Stimulated activated CD4-positive, alpha-beta T cell treated with anti-CD3 and anti-CD28 coated beads, Interleukin-1b, Interleukin-23, amount 100 ng/mL, for 48 hours (primary cell): ENCODE results near the gene HES4.
"Not testable (repeated sequence)": the region's sequence is repeated elsewhere in the genome, so short reads cannot be mapped to it uniquely, and the experiment has no call there.

Experiments used
- DNase-seq: peaks from one replicate; pipeline ENCODE4 v3.0.0-alpha.2; 2020

The HES4 gene

DNA sequence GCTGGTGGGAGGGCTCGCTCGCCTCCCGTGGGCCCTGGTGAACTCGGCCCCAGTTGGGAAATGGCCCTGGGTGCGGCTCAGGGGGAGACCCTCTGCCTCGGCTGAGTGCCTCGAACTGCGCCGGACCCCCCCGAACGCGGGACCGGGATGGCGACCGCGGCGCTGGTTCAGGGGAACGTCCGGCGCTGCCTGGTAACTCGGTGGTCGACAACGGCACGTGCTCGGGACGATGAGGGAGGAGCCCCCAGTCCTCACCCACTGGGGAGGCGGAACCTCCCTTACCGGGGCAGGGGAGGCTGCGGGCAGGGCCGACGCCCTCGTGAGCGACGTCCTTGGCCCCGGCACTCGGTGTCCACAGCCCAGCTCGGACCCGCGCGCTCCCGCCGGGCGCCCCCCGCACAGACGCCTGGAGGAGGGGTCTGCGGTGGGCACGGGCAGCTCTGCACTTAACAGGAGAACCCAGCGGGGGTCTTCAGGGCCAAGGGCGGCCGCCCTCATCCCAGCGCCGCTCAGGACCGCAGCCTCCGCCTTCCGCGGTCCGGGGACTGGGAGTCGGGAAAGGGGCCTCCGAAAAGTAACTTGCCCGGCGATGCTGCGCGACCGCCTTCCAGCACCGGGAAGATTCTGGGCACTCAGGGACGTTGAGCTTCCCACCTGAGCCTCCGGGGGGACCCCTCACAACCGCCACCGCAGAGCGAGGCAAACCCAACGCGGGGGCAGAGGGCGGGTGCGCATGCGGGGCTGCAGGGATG is 1.7 kb downstream of the HES4 start:
- no peak for DNase-seq

DNA sequence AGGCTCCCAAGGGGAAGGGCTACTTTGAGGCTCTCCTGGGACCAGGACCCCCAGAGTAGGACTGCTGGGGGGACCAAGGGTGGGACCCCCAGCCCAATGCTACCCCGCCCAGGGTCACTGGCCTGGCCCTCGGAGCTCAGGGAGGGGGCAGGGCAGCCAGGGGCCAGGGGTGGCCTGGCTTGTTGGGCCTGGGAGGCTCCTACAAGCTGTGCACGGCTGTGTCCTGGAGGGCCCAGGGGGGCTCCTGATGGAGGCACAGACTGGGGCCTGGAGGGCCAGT is 2.2 kb downstream of the HES4 start:
- no peak for DNase-seq

DNA sequence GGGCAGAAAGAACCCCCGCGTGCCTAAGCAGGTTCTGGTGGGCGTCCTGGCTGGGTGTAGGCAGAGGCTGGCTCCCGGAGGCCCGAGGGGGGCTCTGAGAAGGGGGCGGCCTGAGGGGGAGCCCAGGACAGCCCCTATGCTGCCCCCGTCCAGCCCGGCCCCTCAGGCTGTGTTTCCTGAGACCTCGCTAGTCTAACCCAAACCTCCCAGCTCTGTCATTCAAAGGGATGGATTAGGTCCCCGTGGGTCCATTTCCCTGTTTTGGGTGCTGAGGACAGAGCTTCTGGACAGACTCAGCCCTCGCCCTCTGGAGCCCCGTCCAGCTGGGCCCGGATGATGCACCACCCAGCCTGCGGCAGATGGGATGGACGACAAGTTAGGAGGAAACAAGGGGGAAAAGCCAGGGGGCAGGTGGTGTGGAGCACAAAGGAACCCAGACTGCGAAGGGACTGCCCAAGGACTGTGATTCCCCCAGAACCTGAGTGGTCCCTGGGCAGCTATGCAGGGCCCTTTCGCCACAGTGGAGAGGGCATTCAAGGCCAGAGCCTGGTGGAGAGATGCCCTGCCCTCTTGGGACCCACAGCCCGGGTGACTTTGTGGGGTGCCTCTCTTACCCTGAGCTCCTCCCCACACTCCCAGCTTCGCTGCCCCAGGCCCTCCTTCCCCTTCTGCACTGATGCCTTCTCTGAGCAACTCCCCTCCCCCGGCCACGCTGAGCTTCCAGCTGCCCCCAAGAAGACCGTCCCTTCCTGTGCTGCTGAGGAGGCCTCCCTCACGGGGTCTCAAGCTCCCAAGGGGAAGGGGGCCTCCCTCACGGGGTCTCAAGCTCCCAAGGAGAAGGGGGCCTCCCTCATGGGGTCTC is 2.8 kb downstream of the HES4 start:
- DNase-seq = no peak

DNA sequence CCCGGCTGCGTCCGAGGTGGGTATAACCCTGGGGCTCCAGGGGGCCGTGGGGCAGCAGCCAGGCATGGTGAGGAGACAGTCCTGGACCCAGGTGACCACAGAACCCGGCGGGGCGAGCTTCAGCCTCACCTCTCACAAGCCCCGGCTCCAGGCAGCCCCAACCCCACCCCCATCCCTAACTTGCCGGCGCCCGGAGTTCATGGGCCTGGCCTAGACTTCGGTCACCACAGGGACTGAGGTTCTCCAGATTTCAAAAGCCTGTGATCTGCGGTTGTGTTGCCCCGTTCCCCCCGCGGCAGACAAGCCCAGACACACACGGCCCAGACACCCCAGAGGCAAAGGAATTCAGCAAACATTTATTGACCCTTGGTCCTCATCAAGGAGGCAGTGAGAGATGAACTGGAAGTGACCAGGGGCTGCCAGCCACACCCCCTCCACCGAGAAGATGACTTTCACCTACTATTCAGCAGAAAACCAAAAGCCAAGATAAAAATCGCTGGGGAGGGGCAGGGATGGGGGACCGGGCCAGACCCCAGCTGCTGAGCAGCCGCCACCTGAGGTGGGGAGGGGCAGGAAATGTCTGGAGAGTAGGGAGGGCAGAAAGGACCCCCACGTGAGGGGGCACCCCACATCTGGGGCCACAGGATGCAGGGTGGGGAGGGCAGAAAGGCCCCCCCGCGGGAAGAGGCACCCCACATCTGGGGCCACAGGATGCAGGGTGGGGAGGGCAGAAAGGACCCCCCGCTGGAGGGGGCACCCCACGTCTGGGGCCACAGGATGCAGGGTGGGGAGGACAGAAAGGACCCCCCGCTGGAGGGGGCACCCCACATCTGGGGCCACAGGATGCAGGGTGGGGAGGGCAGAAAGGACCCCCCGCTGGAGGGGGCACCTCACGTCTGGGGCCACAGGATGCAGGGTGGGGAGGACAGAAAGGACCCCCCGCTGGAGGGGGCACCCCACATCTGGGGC is 3.9 kb downstream of the HES4 start:
- no peak for DNase-seq

- not testable (repeated sequence) for DNase-seq
These were observed 5.4 kb downstream of the HES4 start for GRCh38 chr1:994546-994945.

DNA sequence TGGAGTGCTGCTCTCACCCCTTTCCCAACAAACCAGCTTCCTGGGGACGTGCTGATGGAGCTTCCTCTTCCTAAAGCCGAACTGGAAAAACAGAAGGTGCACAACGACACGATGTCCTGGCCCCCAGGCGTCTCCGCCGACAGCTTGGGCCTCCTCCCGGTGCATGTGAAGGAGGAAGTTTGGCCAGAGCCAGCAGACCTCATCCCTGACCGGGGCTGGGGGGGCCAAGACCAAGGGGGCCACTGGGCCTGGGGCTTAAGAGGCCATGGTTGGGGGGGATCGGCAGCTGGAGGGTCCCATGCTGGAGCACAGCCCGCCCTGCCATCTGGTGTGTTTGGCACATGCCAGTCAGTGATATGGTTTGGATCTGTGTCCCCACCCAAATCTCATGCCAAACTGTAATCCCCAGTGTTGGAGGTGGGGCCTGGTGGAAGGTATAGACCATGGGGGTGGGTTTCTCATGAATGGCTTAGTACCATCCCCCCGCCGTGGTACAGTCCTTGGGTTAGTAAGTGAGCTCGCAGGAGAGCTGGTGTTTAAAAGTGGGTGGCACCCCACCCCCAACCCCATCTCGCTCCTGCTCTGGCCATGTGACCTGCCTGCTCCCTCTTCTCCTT is 6.4 kb downstream of the HES4 start:
- no peak for DNase-seq

DNA sequence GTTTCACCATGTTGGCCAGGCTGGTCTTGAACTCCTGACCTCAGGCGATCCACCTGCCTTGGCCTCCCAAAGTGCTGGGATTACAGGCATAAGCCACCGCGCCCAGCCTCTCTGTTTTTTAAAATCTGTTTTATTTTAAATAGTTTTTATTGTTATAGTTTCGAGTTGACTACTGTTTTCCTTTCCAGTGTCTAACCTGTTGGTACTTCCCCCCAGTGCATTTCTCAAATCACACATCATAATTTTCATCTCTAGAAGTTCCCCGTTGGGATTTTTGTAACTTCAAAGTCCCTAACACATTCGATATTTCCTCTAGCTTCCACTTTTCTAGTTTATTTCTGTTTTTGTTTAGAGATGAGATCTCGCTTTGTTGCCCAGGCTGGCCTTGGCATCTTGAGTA is 7.5 kb downstream of the HES4 start:
- DNase-seq = no peak

GRCh38 chr1:991895-992294 is 8.0 kb downstream of the HES4 start:
- DNase-seq = no peak

GRCh38 chr1:991275-991674 is 8.6 kb downstream of the HES4 start:
- DNase-seq = not testable (repeated sequence)

- DNase-seq = not testable (repeated sequence)
These were observed 11.8 kb downstream of the HES4 start for GRCh38 chr1:988061-988460.

GRCh38 chr1:985126-985525 is 14.8 kb downstream of the HES4 start:
- no peak for DNase-seq

DNA sequence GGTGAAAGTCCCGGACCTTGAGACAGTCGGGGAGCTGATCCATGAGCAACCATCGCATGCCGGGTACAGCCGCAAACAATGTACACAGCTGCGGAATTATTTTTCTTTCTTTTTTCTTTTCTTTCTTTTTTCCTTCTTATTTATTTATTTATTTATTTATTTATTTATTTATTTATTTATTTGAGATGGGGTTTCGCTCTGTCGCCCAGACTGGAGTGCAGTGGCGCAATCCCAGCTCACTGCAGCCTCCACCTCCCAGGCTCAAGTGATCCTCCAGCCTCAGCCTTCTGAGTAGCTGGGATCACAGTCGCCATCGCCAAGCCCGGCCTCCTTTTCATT is 15.5 kb downstream of the HES4 start:
- DNase-seq = no peak

GRCh38 chr1:983798-984475 is 16.0 kb downstream of the HES4 start:
- DNase-seq = peak; percentile 48

DNA sequence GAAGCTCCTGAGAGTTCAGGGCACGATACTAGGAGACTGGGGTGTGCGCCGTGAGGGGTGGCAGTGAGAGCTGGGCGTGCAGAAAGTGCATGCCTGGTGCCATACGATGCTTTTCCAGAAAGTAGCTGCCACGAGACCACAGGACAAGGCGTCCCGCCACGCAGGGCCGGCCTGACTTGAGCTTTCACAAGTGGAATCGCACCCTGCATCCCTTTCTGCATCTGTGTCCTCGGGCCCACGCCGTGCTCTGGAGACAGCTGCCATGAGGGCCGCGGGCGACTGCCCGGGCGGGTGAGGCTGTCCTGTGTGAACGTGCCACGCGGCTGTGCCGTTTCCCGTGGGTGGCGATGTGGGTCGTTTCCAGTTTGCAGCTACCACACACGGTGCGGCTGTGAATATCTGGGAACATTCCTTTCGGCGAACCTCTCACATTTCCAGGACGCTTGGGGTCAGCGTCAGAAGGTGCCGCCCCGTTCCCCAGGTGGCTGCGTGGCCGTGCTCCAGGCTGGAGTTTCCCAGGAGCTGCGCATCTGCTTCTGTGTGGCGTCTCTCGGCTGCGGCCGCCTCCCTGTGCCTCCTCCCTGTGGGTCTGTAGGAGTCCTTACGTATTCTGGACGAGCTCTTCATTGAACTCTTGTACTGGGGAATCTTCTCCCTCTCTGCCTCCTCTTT is 17.0 kb downstream of the HES4 start:
- no peak for DNase-seq

- no peak for DNase-seq
These were observed 17.8 kb downstream of the HES4 start, which contains the start of gene PERM1 for GRCh38 chr1:981955-982558. Gene PERM1, minus strand, starts transcription at chr1:982093. Its CDS starts 1,064 bp downstream, at chr1:981029.

GRCh38 chr1:981491-981954 is 18.4 kb downstream of the HES4 start:
- no peak for DNase-seq

GRCh38 chr1:980602-981395 is 19.1 kb downstream of the HES4 start:
- no peak for DNase-seq

DNA sequence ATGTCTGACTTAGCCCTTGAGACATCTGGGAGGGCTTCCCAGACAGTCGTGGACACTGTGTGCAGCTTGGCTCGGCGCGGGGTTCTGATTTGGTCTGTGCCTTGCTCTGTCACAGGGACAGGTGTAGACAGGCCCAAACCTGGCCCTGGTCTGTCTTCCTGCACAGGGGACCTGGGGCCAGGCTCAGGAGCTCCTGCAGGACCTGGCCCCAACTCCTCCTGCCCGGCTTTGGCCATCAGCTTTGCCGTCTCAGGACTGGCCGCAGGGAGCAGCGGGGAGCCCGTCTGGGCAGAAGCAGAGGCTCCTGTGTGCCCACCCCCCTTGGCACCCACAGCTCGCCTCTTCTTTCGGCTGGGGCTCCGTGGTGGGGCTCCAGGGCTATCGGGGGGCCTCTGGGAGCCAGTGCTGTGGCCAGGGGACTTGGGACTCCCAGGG is 19.7 kb downstream of the HES4 start:
- no peak for DNase-seq

DNA sequence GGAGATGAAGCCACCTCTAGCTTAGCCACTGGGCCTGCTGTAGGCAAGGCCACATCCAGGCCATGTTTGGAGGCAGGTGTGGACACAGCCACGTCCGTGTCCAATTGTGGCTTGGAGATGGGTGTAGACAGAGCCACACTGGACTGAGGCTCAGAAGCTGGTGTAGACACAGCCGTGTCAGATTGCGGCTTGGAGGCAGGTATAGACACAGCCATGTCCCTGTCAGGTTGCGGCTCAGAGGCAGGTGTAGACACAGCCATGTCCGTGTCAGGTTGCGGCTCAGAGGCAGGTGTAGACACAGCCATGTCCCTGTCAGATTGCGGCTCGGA is 20.2 kb downstream of the HES4 start:
- DNase-seq = no peak
